Lower leg skin (tissue), 3 donors: ENCODE data around the gene LRRC3B.

Source experiments
- POLR2A ChIP-seq, 2 donors: fragments of 450-650 bp; IDR thresholded peaks; one replicate each; pipeline ENCODE4 v1.6.1; 2016 to 2017; ENCODE audit warnings: antibody characterized with exemption in 2 of 2, mild to moderate bottlenecking in 1 of 2, moderate library complexity in 1 of 2
- TF ChIP-seq, protein P1 (sequence below), 3 donors: fragments of 450-650 bp; IDR thresholded peaks; one replicate each; pipeline ENCODE4 v1.5.1; 2016; ENCODE audit warnings: antibody characterized with exemption in 3 of 3, mild to moderate bottlenecking in 3 of 3, moderate library complexity in 2 of 3

DNA sequence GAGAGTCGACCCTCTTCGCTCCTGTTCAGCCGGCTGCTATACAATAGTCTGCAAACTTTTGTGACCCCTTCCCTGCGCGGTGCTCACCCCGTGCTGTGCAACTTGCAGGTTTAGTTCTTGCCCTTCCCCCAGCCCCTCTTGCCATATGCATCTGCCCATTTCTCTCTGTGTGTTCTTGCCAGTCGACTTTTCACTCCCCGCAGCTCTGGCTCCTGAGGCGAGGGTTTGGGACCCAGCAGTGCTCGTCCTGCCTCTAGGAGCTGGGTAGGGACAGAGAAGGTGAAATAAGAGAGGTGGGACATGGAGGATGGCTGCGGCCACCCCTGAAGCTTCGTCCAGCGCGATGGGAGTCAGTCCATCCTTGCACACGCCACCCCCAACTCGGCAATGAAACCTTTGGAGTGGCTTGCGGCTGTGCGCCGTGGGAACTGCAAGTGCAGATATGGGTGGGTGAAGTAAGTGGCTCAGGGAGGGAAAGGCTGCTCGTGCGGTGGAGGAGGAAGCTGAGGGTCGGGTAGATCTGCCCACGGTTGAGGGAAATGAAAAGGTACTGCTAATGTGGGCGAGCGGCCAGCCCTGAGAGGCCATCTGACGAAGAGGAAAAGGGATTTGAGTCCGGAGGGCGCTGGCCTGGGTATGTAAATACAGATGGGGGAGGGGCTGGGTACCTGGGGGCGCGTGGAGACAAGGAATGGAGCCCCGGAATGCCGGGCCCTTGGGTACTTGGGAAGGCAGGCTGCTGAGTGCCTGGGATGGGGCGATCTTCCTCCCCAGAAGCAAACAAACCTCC, 1.0 kb downstream of the LRRC3B start:
- TF ChIP-seq, protein P1, sequence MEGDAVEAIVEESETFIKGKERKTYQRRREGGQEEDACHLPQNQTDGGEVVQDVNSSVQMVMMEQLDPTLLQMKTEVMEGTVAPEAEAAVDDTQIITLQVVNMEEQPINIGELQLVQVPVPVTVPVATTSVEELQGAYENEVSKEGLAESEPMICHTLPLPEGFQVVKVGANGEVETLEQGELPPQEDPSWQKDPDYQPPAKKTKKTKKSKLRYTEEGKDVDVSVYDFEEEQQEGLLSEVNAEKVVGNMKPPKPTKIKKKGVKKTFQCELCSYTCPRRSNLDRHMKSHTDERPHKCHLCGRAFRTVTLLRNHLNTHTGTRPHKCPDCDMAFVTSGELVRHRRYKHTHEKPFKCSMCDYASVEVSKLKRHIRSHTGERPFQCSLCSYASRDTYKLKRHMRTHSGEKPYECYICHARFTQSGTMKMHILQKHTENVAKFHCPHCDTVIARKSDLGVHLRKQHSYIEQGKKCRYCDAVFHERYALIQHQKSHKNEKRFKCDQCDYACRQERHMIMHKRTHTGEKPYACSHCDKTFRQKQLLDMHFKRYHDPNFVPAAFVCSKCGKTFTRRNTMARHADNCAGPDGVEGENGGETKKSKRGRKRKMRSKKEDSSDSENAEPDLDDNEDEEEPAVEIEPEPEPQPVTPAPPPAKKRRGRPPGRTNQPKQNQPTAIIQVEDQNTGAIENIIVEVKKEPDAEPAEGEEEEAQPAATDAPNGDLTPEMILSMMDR (IDR thresholded peaks at IDR 0.05): no peak
- TF ChIP-seq POLR2A (IDR thresholded peaks at IDR 0.05): no peak
